ENCODE data around the gene SEPTIN12.
"Not testable (repeated sequence)": the region's sequence is repeated elsewhere in the genome, so short reads cannot be mapped to it uniquely, and the experiment has no call there.

Gene SEPTIN12

GRCh38 chr16:4750896-4751295, 37.2 kb downstream of the SEPTIN12 start:
- DNase-seq = no peak

DNA sequence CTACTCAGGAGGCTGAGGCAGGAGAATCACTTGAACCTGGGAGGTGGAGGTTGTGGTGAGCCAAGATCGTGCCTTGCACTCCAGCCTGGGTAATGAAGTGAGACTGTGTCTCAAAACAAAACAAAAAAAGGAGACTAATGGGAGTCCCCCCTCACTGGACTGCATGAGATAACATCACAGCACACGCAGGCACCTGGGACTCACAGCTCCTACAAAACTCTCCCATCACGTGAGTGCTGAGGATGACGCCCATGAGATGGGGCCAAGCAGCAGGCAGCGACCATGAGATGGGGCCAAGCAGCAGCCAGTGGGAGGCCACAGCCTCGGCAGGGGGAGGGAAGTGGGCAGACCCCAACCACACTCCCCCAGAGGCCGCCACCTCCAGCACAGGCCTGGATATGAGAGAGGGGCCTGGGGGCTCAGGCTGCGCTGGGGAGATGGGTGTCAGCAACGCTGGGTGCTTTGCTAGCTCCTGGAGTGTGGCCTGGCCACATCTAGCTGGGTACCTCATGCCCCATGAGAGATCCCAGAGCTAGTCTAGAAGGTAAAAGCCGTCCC, 38.4 kb downstream of the SEPTIN12 start:
- no peak for DNase-seq

DNA sequence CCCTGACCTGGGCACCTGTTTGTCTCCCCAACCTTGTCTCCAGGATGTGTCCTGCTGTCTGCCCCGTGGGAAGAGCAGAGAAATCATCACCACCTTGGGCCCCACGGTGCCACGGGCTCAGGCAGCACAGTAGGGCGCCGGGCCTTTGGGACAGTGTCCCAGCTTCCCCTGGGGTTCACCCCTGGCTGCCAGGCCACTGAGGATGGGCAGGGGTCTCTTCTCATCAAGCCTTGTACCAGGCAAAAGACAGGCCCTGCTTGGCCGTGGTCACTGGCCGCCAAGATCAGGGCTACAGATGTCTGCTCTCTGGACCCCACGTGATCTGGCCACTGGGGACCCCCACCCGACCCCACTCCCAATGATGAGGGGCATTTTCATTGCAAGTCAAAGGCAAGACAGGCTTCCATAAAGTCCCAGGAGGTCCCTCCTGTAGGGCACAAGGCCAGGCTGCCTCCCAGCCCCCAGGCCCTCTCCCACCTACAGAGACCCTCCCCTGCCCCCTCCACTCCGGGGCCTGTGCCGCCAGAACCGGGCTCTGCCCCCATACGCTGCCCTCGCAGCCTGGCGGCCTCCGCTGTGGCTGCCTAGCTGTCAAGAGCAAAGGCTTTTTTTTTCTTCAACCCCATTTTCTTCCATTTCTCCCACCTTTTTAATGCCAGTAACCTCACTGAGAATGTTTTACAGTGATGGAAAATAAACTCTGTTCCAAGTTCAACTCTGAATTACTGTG, 39.3 kb downstream of the SEPTIN12 start:
- DNase-seq = no peak

GRCh38 chr16:4747906-4748681, 40.1 kb downstream of the SEPTIN12 start:
- DNase-seq = no peak

GRCh38 chr16:4746991-4747574, 41.1 kb downstream of the SEPTIN12 start:
- DNase-seq = no peak

DNA sequence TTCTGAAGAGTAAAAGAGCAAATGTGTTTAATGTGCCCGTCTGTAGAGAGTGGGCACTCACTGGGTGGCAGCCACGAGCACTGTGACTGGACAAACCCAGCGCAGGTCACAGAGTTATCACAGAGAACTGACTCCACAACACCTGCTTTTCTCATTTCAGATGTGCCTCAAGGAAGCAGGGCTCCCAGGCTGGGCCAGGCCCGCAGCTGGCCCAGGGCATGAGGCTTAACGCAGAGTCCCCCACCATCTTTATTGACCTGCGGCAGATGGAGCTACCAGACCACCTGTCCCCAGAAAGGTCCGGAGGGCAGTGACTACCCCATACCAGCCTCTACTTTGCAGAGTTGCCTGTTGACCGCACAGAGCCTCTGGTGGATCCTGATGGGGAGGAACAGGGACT, 41.9 kb downstream of the SEPTIN12 start:
- DNase-seq = no peak

DNA sequence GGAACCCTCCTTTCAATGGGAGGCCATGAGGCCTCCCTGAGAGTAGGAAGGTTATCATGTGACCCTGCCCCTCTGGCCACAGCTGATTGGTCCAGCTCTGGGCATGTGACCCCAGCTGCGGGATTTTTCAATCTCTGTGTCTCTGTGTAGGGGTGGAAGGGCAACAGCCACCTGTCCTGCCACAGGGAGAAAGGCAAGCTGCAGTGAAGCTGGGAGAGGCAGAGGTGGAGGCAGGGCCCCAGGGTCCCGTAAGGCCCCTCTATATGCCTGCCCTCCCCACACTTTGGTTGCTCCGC, 42.9 kb downstream of the SEPTIN12 start:
- DNase-seq = no peak

- no peak for DNase-seq
These were observed 43.4 kb downstream of the SEPTIN12 start for GRCh38 chr16:4744555-4745273.

DNA sequence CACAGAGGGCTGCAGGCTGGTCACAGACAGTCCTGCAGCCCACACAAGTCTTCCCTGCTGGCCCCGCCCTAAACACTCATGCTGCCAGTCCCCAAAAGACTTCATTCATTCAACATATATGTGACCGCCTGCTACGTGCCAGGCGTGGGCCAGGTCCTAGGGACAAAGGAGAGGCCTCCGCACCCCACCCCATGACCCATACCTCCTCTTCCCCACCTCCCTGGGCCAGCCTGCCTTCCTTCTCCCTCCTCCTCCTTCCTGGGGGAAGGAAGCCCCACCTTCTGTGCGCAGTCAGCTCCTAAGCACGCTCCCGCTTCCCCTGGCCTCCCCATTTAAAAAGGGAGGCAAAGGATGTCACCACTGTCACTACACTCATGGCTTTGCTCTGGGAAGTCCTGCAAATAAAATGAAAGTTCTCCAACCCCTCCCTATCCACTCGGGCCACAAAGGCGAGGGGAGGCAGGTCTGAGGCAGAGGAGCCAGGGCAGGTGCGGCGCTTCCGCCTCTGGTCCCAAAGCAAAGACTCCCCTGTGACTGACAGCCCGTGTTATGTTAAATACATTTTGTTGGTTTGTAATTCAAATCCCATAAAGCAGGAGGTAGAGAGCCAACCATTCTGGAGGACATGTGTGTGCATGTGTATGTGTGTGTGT, 44.8 kb downstream of the SEPTIN12 start:
- no peak for DNase-seq

DNA sequence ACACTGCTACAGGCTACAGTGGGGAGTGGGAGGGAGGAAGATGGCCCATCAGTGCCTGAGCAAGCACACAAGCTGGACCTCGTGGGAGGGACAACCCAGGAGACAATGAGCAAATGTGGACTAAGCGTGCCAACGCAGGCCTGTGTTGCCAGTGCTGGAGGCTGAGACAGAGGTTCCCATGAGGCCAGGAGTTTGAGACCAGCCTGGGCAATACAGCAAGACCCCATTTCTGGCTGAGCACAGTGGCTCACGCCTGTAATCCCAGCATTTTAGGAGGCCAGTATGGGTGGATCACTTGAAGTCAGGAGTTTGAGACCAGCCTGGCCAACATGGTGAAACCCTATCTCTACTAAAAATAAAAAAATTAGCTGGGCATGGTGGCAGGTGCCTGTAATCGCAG, 49.8 kb downstream of the SEPTIN12 start:
- not testable (repeated sequence) for DNase-seq

- no peak for DNase-seq
These were observed 50.6 kb downstream of the SEPTIN12 start for GRCh38 chr16:4737545-4737944.

DNA sequence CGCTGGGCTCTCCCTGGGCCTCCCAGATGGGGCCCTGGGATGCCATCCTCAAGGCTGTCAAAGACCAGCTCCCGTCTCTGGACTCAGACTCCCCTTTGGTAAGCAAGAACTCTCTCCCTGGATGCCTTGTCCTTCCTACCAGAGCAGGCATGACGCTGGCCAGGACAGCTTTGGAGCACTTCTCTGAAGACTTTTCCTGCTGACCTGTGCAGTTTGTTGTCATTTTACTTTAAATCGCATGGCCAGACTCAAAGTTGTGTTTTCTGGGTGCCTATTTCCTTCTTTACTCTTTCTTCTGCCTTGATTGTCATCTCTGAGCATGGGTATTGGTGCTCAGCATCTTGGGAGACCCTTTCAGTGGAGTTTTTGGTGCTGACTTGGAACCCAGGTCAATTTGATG, 51.6 kb downstream of the SEPTIN12 start:
- no peak for DNase-seq

- peak; percentile 59 for DNase-seq
These were observed 53.2 kb downstream of the SEPTIN12 start for GRCh38 chr16:4734730-4735535.

DNA sequence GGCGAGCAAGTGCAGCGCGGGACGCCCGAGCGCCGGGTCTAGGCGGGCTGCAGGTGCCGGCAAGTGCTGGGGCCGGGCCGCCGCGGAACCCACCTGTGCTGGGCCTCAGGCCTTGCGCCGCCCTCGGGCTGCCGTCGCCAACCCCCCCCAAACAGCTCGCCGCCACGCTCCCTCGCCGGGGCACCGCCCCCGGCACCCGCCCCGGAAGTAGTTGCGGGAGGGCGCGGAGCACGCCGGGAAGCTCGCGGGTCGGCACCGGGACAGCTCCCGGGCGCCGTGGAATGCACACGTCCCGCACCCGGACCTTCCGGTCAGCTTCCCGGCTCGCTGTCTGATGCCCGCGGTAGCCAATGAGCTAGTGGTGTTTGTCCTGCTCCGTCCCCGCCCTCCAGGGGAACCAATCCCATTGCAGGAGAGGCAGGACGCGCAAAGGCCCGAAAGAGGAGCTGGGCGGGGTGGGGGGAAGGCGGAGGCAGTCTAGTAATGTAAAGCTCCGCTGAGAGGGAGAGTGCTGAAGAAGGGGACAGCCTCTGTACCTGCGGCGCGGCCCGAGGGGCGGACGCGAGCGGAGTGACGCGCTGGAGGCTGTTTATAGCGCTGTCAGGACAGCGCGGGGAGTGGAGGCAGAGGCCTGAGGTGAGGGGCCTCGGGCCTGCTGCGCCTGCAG, 53.9 kb downstream of the SEPTIN12 start, which contains the start of the genes ANKS3 and DNAAF8:
Gene ANKS3, minus strand, starts transcription at position 209 of the 667 bp plus-strand sequence. CDS start 4,122 bp downstream, outside the sequence.
Gene DNAAF8, plus strand, starts transcription at position 475 of the 667 bp plus-strand sequence. CDS start 1,978 bp downstream, outside the sequence.
- DNase-seq = peak; percentile 82

DNA sequence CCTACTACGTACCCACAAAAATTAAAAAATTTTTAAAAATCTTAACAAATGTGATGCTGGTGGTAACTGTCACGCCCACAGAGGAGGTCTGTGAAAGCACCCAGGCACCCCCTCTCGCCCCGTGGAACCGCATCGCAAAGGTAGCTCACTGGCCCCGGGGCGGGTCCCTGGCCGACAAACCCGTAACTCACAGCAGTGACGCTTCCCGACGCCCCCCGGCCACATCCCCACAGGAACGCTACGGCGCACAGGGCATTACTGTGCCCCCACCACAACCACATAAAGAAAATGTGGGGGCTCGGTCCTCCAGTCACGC, 54.4 kb downstream of the SEPTIN12 start:
- no peak for DNase-seq

DNA sequence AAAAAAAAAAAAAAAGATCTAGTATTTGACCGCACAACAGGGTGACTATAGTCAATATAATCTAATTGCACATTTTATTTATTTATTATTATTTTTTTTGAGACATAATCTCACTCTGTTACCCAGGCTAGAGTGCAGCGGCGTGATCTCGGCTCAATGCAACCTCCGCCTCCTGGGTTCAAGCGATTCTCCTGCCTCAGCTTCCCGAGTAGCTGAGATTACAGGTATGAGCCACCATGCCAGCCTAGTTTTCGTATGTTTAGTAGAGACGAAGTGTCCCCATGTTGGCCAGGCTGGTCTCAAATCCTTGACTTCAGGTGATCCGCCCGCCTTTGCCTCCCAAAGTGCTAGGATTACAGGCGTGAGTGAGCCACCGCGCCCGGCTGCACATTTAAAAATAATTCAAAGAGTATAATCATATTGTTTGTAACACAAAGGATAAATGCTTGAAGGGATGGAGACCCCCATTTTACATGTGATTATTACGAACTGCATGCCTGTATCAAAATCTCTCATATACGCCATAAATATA, 54.9 kb downstream of the SEPTIN12 start:
- DNase-seq = no peak

DNA sequence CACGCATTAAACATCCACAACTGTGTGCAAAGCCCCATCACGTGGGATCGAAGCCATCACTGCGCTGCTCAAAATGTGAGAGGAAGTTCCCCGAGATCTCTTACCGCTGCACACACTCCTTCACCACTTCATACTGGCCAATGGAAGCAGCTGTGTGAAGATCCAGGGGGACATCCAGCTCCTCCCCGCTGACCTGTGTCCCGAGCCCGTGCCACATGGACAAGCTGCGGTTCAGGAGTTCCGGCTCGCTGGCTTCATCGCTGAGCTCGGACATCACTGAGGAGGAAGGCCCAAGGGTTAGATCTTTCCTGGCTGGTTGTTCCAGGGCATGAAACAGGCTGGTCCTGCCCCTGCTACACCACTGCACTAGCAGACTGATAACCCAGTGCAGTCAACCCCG, 58.3 kb downstream of the SEPTIN12 start:
- no peak for DNase-seq

- no peak for DNase-seq
These were observed 59.5 kb downstream of the SEPTIN12 start for GRCh38 chr16:4728676-4729075.

Data from DMS79 treated with DMSO at 0.1 percent for 48 hours (cell line).